AG09309 (cell line): ENCODE data around the gene CCDC97.
"Not testable (repeated sequence)": the region's sequence is repeated elsewhere in the genome, so short reads cannot be mapped to it uniquely, and the experiment has no call there.

ENCODE experiments used
- DNase-seq: peaks from one replicate; pipeline ENCODE4 v3.0.0-alpha.2; 2010; ENCODE audit warnings: low read depth
- H3K4me3 ChIP-seq: 2 replicates; pipeline ENCODE4 v1.5.1; 2011; ENCODE audit warnings: mild to moderate bottlenecking, low read depth, low read length, moderate library complexity; ENCODE audit not compliant: control insufficient read depth
- CTCF ChIP-seq: IDR thresholded peaks from 2 replicates; pipeline ENCODE4 v1.5.1; 2011; ENCODE audit warnings: mild to moderate bottlenecking, low read depth, low read length, inconsistent platforms; ENCODE audit not compliant: insufficient read depth, control insufficient read depth; ENCODE audit errors: missing control alignments

CCDC97 gene

GRCh38 chr19:41364524-41365391 lies 54.8 kb downstream of the CCDC97 start:
- no peak for DNase-seq
- TF ChIP-seq CTCF: no peak
- H3K4me3 ChIP-seq: peak overlapping the region; percentile 81

GRCh38 chr19:41366089-41366488 lies 56.1 kb downstream of the CCDC97 start:
- no peak for DNase-seq
- no peak overlapping the region for H3K4me3 ChIP-seq
- peak; percentile 17 for TF ChIP-seq CTCF

- no peak for TF ChIP-seq CTCF
- no peak overlapping the region for H3K4me3 ChIP-seq
- DNase-seq: peak; percentile 84
These were observed 57.9 kb downstream of the CCDC97 start for GRCh38 chr19:41367848-41368301.

GRCh38 chr19:41369769-41370168 lies 59.8 kb downstream of the CCDC97 start:
- no peak for DNase-seq
- H3K4me3 ChIP-seq: no peak overlapping the region
- TF ChIP-seq CTCF: no peak

GRCh38 chr19:41371119-41371518 lies 61.1 kb downstream of the CCDC97 start:
- not testable (repeated sequence) for H3K4me3 ChIP-seq, DNase-seq

GRCh38 chr19:41371541-41371940 lies 61.6 kb downstream of the CCDC97 start:
- DNase-seq: no peak
- H3K4me3 ChIP-seq: no peak overlapping the region
- no peak for TF ChIP-seq CTCF

GRCh38 chr19:41372501-41372900 lies 62.5 kb downstream of the CCDC97 start:
- H3K4me3 ChIP-seq: no peak overlapping the region
- TF ChIP-seq CTCF: no peak
- no peak for DNase-seq
